GM21529 (cell line): ENCODE measurements around the gene CBLB.

ENCODE experiments used
- ATAC-seq: cut with Tn5 transposase; IDR thresholded peaks from one replicate; pipeline ENCODE4 v1.9.1; 2021; ENCODE audit not compliant: unreplicated experiment

CBLB gene

DNA sequence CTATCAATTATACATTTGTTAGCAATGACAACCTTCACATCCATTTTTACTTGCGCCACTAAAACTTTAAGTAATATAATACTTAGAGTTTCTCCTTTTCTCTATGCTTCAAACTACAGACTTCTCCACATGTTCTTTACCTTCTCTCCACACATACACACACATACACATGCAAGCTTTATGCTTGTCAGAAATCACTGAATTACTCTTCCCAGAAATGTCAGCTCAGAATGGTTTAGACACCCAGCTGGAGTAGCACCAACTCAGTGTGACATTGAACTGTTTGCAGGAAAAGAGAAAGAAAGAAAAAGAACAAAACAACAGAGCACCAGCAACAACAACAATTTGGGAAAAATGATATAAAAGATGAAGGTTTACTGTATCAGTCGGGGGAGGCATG, 20.9 kb downstream of the CBLB start:
- no peak for ATAC-seq

DNA sequence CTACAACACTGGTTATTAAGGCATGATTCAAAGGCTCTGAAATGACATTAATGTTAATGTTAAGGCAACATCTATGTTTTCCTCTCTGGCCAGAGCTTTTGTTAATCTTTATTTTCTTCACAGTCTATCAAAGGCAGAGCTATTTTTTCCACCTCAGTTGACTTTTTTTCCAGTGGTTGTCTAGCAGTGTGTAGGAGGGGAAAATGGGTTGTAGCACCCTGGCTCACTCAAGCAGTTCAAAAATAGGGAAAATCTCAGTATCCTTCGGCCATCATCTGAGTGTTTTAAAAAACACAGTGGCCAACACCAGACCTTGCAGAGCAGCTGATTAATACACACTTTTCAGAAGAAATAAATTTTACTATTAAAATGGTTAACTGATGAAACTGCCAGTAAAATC, 21.4 kb downstream of the CBLB start:
- ATAC-seq, result no peak

DNA sequence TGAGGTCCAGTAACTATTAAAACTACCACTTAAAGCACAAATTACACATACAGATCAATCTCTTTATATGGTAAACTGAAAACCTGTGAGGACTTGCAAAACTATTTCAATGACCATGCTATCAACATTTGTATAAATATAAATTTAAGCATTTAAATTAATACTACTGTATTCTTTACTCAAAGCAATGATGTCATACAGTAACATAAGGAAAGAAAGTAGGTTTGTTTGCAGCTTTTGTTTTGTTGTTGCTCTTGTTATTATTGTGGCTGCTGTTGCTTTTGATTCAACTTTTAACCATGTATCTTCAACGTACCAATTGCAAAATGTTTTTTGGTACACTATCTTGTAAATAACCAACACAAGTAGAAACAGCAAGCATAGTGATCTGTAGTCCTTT, 22.0 kb downstream of the CBLB start:
- ATAC-seq, result no peak

DNA sequence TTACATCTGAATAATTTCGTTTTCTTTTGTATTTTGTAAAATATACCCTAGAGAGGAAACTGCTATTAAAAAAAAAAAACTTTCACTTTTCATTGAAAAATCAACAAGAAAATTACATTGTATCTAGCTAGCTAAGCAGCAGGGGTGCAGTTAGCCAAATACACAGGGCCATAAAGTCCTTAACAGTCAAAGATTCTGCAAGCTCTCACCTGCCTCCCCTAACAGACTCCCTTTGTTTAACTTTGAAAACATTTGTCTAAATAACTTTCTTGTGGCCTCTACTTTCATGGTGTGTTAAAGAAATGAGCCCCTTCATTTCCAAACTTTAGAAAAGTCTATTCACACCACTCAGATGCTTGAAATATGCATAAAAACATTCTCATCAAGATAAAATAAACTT, 23.3 kb downstream of the CBLB start:
- no peak for ATAC-seq

DNA sequence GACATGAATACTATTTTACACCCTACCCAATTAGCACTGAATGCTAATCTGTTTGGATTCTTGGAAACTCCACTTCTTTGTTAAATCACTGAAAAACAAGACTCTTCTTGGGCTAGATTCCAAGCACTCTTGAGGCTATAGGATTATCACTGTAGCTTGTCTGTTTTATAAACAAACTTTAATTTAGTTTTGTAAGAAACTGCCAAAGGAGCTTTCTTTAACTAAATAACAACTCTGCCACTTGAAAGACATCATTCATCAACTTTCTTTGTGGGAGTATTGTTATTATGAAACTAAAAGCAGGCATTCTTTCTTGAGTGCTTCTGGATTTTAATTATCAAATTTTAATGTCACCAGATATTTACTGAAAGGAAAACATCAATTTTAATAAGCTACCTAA, 24.1 kb downstream of the CBLB start:
- ATAC-seq, result no peak

DNA sequence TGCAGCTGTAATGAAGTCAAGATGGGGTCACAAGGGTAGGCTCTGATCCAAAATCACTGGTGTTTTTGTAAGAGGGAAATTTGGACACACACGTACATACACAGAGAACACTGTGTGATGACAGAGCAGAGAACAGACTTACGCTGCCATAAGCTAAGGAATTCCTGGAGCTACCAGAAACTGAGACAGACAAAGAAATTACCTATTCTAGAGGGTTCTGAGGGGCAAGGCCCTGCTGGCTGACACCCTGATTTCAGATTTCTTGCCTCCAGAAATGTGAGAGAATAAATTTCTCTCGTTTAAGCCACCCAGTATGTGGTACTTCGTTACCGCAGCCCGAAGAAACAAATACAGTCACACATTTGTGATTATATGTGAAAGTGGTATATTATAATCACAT, 24.8 kb downstream of the CBLB start:
- no peak for ATAC-seq

DNA sequence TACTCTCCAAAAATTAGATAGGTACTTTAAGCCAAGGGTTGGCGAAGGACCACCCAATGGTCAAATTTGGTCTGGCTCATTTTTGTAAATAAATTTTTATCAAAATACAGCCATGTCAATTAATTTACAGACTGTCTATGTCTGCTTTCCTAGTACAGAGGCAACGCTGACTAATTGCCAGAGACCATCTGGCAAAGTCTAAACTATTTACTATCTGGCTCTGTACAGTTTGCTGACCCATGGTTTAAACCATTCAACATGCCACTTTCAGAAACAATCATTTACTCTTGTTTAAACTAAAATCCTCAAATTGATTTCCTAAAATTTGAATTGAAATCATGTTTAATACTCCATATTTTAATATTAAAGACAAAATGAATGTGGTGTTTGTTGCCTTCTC, 25.9 kb downstream of the CBLB start:
- ATAC-seq, result no peak

DNA sequence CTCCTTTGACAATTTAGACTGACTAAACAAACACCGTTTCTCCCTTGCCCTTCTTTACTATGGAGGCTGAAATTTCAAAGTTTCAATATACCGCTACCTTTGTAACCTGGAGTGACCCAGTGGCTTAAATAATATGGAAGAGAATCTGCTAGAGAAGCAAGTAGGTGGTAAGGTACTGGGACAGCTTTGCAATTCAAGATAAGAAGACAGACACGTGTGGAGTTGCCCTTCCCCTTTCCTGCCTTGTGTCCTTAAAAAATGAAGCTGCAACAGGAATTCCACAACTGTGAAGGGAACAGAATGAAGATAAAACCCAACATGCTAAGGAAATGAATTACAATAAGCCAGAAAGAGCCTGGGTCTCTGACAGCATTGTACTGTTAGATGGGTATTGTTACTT, 26.4 kb downstream of the CBLB start:
- no peak for ATAC-seq

DNA sequence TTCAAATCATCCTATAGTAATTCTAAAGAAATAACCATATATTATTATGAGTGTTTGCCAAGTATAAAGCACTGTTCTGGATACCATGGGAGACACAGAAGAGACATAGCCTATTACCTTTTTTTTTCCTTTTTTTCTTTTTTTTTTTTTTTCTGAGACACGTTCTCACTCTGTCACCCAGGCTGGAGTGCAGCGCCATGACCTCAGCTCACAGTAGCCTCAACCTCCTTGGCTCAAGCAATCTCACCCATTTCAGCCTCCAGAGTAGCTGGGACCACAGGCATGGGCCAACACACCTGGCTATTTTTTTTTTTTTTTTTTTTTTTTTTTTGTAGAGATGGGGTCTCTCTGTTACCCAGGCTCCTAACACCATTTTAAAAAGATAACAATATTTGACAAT, 30.9 kb downstream of the CBLB start:
- ATAC-seq, result no peak

DNA sequence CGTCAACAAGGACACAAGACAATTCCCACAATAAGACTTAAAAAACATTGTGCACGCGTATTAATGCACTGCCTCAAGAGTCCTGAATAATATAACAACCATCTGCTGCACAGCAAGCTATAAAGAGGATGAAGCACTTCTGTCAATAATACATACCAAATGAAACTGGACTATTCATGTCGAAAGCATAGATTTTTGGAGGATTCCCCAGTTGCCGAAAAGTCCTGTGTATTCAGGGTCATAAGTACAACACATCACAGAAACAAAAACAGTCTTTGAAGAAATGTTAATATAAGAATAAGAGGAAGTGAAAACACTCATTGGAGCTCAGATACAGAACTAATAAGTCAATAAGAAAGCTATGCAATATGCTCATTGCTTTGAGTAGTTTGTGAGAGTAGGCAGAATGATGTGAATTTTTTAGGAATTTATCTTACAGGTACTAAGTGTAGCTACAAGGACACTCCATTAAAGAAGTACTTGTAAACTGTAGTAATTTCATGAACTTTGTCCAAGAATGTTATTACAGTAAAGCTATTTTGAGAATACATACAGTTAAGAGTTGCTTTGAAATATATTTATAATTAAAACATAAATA, 31.6 kb downstream of the CBLB start:
- ATAC-seq, result peak; percentile 95

DNA sequence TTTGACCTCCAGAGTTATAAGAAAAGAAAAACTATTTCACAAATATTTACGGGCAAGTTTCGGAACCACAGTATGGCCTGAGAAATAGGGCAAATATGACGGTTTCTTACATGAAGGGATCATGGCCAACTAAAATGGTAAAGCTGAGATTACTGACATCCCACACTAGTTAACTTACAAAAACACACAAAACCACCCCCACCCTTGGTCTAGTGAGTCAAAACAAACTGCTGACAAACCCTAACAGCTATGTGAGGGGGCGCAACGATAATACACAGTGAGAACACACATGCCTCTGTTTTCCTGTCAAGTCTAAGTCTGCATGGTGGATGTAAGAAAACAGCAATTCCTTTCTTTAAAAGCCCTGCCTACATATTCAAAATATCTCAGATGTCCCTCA, 32.3 kb downstream of the CBLB start:
- peak; percentile 51 for ATAC-seq

DNA sequence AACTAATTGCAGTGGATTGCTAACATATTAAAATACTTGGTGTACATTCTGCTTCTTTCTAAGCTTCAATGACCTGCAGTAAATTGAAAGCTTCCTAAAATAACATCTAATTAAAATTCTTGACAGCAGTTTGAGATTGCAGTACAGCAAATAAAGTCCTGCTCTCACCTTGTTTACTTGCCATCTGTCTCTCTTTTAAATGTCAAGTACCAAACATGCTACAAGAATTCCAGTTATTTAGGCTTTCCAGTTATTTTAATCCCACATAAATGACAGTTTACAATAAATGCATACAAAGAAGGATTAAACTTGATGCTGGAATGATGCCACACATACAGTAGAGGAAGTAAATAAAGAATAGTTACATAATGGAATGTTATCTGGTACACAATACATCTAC, 33.2 kb downstream of the CBLB start:
- no peak for ATAC-seq

DNA sequence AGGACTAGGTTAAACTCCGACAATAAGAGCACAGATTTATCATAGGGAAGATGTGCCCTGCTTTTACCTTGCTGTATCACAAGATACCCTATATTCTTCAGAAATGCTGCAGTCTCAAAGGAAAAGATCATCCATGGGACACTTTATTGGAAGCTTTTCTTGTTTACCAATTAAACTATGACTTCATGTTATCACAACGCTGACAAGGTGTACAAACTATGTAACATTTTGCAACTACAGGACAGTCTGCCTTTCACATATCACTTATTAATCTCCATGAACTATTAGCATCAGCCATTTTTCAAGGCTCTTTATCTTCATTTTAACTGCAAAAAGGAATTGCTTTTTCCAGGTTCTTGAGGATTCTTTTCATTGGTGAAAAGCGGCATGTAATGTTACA, 34.0 kb downstream of the CBLB start:
- ATAC-seq, result no peak

DNA sequence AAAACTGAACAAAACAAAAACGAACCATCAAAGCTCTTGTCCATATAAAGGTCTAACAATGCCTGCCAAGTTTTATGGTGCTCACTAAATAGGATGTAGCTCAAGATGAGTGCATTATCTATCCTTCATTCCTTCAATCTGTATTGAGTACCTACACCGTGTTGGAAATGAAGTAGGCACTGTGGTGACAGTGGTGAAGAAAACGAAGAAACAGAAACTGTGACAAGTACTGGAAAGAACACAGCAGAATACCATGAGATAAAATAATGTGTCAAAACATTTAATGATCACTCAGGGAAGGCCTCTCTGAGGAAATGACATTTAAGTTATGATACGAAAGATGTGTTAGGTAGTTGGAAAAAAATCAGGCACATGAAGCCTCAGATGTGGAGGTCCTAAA, 36.2 kb downstream of the CBLB start:
- ATAC-seq, result no peak

DNA sequence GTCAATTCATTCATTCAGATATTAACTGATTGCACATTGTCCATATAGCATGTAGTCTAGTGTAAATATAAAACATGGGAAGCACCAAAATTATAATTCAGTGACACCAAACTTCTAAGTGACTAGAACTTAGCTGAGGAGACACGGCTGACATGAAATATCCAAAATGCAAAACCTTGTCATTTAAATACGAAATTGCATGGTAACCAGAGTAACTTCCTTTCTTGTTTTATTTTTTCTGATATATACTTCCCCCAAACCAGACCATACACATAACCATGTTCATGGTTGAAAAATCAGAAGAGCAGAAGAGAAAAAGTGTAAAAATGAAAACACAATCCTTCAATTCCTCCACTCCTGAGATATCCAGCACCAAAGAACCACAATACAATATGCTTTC, 38.0 kb downstream of the CBLB start:
- ATAC-seq, result no peak

DNA sequence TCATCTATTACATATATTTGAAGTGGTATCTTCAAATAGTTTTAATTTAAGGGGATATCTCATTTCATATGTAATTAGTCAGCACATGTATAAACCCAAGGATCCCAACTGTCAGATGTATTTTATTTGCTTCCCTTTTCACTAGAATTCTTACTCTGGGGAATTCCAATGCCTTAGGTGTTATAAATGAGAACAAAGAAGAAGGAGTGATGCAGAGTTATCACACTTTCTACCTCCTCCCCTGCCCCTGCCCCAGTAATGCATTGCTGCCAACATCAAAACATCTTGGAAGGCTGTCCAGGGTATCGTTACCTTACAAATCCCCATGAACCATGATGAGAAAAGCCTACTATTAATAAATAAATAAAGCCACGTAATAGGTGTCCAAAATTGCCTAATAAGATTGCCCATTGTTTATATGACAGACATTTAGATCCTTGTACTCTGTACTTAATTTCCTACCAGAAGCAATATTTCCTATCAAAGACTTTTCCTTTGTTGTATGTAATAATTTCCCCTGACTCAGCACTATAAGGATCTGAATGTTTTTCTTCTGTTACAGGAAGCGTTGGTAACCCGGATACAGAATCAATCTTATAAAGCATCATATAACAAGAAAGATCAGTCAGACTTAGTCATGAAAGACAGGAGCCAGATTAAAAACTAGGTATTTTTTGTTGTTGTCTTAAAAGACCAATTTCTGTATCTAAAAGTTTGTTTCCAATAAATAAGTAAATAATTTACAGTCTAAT, 38.8 kb downstream of the CBLB start:
- no peak for ATAC-seq

DNA sequence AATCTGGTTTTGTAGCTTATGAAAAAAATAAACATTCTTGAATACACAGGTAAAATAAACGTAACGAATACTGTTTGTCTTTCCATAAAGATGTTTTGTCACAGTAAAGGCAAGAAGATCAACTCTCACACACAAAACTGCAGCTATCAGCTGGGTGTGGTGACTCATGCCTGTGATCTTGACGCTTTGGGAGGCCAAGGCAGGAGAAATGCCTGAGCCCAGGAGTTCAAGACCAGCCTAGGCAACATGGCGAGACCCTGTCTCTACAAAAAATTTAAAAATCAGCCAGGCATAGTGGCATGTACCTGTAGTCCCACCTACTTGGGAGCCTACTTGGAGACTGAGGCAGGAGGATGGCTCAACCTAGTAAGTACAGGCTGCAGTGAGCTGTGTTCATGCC, 39.6 kb downstream of the CBLB start:
- no peak for ATAC-seq

DNA sequence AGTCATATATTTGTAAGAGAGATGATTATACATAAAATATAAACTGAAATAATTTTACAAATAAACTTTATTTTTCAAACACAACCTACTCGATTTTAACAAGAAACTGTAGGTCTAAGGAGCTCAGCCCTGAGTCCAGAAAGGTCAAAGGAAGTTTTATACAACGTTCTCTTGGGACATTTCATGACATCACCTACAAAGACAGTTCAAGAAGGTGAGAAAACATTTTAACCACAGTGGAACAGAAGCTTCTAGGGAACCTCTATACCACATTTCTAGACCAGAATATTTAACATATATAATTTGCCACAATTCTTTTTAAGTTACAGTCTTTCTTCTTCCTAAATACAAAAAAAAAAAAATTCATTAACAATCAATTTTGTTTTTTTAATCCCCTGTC, 40.1 kb downstream of the CBLB start:
- ATAC-seq, result no peak

DNA sequence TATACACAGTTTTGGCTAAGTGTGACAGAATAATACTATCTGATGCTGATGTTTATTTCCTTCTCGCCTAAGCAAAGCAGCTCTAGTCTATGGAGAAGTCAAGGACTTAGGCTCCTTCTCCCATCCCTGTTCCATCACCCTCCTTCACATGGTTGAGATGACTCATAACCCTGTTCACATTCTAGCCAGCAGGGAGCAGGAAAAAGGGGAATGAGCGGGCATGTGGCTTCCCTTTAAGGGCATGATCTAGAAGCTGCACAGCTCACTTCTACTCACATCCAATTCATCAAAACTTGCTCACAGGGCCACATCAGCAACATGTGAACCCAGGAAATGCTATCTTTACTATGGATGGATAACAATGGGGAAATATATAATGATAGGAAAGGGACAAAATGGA, 40.9 kb downstream of the CBLB start:
- ATAC-seq, result no peak

DNA sequence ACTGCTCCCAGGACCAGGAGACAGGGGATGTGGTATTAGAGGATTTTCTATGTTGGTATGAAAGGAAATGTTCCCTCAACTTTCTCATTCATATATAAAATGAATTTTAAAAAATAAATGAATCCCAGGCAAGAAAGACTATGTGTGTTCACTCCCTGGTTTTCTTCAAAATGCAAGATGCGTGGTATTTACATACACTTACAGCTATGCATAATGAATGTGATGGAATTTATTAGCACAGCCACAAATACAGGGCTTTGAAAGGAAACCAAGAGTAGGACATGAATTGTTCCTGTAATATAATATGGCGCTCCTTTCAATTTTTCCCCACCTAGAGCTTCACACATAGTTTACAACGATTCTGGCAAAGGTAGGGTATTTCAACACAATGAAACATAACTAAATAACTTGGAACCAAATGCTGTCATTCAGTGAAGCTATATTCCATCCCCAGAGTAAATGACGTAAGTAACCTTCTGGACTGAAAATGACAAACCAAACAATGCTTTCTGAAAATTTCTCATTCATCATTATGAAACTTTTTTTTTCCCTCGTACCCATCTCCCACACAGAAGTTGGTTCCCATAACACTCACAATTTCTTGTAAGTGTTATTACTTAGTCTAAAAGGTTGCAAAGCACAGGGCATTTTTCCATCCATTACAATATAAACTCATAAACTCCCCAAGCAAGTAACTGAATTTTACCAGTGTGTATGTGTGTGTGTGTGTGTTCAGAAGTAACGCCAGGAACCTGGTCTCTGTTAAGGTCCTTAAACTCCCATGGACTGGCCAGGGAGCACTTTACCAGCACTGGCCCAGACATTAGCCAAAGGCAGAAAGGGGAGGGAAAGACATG, 41.8 kb downstream of the CBLB start:
- ATAC-seq, result peak; percentile 60

DNA sequence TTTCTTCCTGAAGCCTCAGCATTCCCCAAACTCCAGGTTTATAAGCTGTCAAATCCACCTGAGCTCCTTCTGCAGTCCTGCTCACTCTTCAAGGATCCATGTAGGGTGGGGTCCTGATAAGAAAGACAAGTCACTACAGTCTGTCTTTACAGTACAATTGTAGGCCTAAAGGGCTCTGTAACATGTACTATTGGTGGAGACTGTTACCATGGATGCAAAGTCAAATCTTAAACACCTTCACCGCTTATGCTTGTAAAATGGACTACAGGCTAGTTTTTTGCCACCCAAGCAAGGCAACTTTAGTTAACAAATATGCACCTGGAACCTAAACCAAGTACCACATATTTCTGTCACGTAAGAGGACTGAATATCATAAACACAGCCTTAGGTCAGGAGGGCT, 44.7 kb downstream of the CBLB start:
- no peak for ATAC-seq
